Endothelial cell (in vitro differentiated cells): ENCODE data around the gene TJP3. TPM values are rescaled to one million over a fixed set of nuclear protein-coding genes. Genes with fewer than 3 reads are reported as not detected.
"Not testable (repeated sequence)": the region's sequence is repeated elsewhere in the genome, so short reads cannot be mapped to it uniquely, and the experiment has no call there.

Experiments used
- DNase-seq: peaks from one replicate; pipeline ENCODE4 v3.0.0; 2021; ENCODE audit warnings: low spot score
- H3K27ac Mint-ChIP-seq: one replicate; pipeline ENCODE4 v1.8.0; 2021; ENCODE audit warnings: mixed read lengths, inconsistent platforms; ENCODE audit not compliant: unreplicated experiment
- H3K27me3 Mint-ChIP-seq: one replicate; pipeline ENCODE4 v1.8.0; 2021; ENCODE audit warnings: mild to moderate bottlenecking, moderate library complexity, mixed read lengths, inconsistent platforms; ENCODE audit not compliant: unreplicated experiment
- H3K36me3 Mint-ChIP-seq: one replicate; pipeline ENCODE4 v1.8.0; 2021; ENCODE audit warnings: mild to moderate bottlenecking, low read depth, mixed read lengths, inconsistent platforms; ENCODE audit not compliant: unreplicated experiment
- H3K4me1 Mint-ChIP-seq: one replicate; pipeline ENCODE4 v1.8.0; 2021; ENCODE audit warnings: mild to moderate bottlenecking, mixed read lengths, inconsistent platforms; ENCODE audit not compliant: unreplicated experiment
- H3K4me3 Mint-ChIP-seq: one replicate; pipeline ENCODE4 v1.8.0; 2021; ENCODE audit warnings: mild to moderate bottlenecking, mixed read lengths, inconsistent platforms; ENCODE audit not compliant: unreplicated experiment
- H3K9me3 Mint-ChIP-seq: one replicate; pipeline ENCODE4 v1.8.0; 2021; ENCODE audit warnings: mixed read lengths, inconsistent platforms; ENCODE audit not compliant: unreplicated experiment
- total RNA-seq: library from RNA; stranded (reverse); fragmentation: NEBNext Ultra II Directional; extraction: Animal tissue kit (Norgen Biotek cat#: 25700); gene quantifications from one replicate; pipeline ENCODE4 v1.2.1, GENCODE V29; 2021; ENCODE audit not compliant: unreplicated experiment
- TF ChIP-seq, protein P1 (sequence below): fragments of 200-600 bp; sonication (generic); IDR thresholded peaks from one replicate; pipeline ENCODE4 v1.5.0; 2021; ENCODE audit warnings: antibody characterized with exemption; ENCODE audit not compliant: unreplicated experiment

The TJP3 gene
- total RNA-seq, 1 donor from 2014 or later = 3.1 TPM

DNA sequence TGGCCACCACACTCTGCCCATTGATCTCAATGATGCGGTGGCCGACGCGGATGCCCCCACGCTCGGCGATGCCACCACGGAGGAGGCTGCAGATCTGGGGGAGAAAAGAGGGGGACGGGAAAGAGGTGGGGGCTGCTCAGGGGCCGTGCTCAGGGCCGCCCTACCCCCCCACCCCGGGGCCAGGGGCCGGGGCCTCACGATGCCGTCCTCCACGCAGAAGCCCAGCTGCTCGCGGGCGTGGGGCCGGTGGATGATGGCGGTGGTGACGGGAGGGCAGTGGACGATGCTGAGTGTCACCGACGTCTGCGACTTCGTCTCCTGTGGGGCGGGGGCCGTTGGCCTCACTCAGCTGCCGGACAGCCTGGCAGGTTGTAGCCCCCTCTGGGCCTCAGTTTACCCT lies 43.1 kb downstream of the TJP3 start:
- DNase-seq = no peak
- H3K27ac Mint-ChIP-seq = no peak overlapping the region
- H3K27me3 Mint-ChIP-seq = no peaks in the 10 kb centered on the region
- H3K4me1 Mint-ChIP-seq = no peaks in the 10 kb centered on the region
- H3K36me3 Mint-ChIP-seq = peaks cover 7% of the 10 kb centered on the region
- H3K4me3 Mint-ChIP-seq = no peak overlapping the region
- H3K9me3 Mint-ChIP-seq = no peaks in the 10 kb centered on the region
- TF ChIP-seq, protein P1, sequence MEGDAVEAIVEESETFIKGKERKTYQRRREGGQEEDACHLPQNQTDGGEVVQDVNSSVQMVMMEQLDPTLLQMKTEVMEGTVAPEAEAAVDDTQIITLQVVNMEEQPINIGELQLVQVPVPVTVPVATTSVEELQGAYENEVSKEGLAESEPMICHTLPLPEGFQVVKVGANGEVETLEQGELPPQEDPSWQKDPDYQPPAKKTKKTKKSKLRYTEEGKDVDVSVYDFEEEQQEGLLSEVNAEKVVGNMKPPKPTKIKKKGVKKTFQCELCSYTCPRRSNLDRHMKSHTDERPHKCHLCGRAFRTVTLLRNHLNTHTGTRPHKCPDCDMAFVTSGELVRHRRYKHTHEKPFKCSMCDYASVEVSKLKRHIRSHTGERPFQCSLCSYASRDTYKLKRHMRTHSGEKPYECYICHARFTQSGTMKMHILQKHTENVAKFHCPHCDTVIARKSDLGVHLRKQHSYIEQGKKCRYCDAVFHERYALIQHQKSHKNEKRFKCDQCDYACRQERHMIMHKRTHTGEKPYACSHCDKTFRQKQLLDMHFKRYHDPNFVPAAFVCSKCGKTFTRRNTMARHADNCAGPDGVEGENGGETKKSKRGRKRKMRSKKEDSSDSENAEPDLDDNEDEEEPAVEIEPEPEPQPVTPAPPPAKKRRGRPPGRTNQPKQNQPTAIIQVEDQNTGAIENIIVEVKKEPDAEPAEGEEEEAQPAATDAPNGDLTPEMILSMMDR = no peak

DNA sequence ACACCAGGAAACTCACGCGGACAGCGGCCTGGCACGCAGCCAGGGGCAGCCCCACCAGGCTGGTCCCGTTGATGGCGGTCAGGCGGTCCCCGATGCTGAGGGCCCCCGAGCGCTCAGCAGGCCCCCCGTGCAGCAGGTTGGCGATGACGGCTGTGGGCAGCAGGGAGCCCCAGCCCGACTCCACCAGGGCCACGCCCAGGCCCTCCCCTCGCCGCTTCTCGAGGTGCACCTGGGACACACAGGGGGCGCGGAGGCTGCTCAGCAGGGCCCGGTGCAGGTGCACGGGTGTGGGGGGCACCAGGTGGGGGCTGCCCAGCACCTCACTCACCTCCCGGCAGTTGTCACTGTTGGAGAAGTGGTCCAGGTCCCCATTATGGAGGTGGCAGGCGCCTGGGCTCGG lies 44.3 kb downstream of the TJP3 start:
- TF ChIP-seq, protein P1 = no peak
- H3K4me3 Mint-ChIP-seq = no peak overlapping the region
- H3K27ac Mint-ChIP-seq = no peak overlapping the region
- H3K36me3 Mint-ChIP-seq = peaks cover 7% of the 10 kb centered on the region
- no peaks in the 10 kb centered on the region for H3K9me3 Mint-ChIP-seq
- DNase-seq = no peak
- no peaks in the 10 kb centered on the region for H3K4me1 Mint-ChIP-seq
- no peaks in the 10 kb centered on the region for H3K27me3 Mint-ChIP-seq

DNA sequence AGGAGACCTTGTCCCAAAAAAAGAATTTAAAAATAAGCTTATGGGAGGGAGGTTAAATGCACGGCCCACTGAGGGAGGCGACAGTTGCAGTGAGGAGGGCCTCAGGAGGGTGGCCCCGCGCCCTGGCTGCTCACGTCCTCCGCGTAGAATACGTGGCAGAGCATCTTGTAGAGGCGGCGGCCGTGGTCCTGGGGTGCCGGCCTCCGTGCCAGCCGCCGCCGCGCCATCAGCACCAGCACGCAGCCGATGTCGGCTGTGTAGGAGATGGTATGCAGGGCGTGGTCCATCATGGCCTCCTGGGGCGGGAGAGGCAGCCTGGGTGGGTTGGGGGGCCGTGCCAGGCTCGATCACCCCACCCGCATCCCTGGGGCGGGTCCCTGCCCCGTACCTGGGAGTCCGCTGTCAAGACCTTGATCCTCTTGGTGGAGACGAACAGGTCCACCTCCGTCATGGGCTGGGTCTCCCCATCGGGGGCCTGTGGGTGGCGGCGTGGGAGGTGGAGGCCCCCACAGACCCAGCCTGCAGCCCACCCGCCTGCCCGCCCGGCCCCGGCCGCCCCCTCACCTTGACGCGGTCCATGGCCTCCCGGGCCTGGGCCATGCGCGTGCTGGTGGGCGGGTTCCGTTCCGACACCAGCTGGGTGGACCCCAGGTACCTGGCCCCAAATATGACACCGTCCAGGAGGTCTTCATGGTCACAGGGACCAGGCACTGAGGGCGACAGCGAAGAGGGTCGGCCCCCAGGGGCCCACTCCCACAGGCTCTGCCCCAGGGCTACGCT lies 45.6 kb downstream of the TJP3 start:
- no peak for DNase-seq
- Mint-ChIP-seq H3K27ac (no peak overlapping the region), H3K27me3 (no peaks in the 10 kb centered on the region), H3K9me3 (no peaks in the 10 kb centered on the region), H3K4me3 (no peak overlapping the region), H3K36me3 (peaks cover 7% of the 10 kb centered on the region), H3K4me1 (no peaks in the 10 kb centered on the region)
- TF ChIP-seq, protein P1 = no peak

DNA sequence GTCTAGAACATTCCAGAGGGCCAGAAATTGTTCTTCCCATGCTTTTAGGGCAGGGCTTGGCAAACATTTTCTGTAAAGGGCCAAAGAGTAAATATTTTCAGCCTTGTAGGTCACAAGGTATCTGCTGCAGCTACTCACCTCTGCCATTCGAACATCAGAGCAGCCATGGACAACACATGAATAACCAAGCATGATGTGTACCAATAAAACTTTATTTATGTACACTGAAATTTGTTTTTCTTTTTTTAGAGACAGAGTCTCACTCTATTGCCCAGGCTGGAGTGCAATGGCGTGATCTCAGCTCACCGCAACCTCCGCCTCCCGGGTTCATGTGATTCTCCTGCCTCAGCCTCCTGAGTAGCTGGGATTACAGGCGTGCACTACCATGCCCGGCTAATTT lies 49.5 kb downstream of the TJP3 start:
- DNase-seq, H3K4me3 Mint-ChIP-seq, H3K4me1 Mint-ChIP-seq, H3K27ac Mint-ChIP-seq, H3K27me3 Mint-ChIP-seq, H3K9me3 Mint-ChIP-seq: not testable (repeated sequence)
- peaks cover 11% of the 10 kb centered on the region for H3K36me3 Mint-ChIP-seq

DNA sequence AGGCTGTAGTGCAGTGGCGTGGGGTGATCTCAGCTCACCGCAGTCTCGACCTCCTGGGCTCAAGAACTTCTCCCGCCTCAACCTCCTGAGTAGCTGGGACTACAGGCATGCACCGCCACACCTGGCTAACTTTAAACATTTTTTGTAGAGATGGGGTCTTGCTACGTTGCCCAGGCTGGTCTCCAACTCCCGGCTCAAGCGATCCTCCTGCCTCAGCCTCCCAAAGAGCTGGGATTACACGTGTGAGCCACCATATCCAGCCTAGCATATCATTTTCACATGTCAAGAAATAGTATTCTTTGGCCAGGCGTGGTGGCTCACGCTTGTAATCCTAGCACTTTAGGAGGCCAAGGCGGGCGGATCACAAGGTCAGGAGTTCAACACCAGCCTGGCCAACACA lies 50.1 kb downstream of the TJP3 start:
- H3K27ac Mint-ChIP-seq, H3K9me3 Mint-ChIP-seq, DNase-seq, H3K27me3 Mint-ChIP-seq, H3K4me3 Mint-ChIP-seq, H3K4me1 Mint-ChIP-seq: not testable (repeated sequence)
- H3K36me3 Mint-ChIP-seq = peaks cover 11% of the 10 kb centered on the region

DNA sequence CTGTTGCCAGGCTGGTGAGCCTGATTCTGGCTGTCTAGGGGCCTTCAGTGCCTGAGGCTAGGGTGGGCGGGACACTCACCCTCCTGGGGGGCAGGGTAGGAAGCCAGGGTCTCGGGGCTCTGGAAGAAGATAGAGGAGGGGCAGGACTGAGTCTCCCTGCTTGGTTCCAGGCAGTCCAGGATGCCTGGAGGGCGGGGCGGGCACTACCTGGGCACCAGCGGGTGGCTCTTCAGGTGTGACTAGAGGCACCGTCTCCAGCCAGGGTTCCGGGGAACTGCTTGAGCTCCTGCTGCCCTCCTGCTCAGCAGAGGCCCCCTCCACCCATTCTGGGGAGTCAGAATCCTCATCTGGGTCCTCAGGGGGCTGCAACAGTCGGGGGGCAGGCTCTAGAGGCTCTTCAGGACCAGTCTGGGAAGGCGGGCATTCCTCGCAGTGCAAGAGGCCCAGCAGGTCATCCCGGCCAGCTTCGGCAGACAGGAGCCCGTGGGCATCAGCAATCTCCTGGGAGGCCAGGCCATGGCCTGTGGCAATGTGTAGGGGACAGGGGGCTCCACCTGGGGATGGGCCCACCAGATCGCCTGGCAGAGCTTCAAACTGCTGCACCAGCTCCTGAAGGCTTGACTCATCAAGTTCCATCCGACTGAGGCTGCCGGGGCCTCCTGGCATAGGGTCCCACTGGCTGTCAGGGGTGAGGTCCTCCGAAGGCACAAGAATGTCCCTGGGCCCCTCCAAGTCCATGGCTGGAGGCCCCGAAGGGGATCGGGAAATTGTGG lies 51.5 kb downstream of the TJP3 start:
- no peak for DNase-seq
- H3K27me3 Mint-ChIP-seq = no peaks in the 10 kb centered on the region
- H3K9me3 Mint-ChIP-seq = no peaks in the 10 kb centered on the region
- no peak overlapping the region for H3K4me3 Mint-ChIP-seq
- peaks cover 8% of the 10 kb centered on the region for H3K36me3 Mint-ChIP-seq
- no peak overlapping the region for H3K27ac Mint-ChIP-seq
- TF ChIP-seq, protein P1 = no peak
- peaks cover 8% of the 10 kb centered on the region for H3K4me1 Mint-ChIP-seq
